GM18870 (cell line): ENCODE results near the gene SCN2B.

Experiments
- ATAC-seq: cut with Tn5 transposase; IDR thresholded peaks from one replicate; pipeline ENCODE4 v1.9.1; 2021; ENCODE audit warnings: moderate library complexity; ENCODE audit not compliant: unreplicated experiment

Gene SCN2B, protein sequence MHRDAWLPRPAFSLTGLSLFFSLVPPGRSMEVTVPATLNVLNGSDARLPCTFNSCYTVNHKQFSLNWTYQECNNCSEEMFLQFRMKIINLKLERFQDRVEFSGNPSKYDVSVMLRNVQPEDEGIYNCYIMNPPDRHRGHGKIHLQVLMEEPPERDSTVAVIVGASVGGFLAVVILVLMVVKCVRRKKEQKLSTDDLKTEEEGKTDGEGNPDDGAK

DNA sequence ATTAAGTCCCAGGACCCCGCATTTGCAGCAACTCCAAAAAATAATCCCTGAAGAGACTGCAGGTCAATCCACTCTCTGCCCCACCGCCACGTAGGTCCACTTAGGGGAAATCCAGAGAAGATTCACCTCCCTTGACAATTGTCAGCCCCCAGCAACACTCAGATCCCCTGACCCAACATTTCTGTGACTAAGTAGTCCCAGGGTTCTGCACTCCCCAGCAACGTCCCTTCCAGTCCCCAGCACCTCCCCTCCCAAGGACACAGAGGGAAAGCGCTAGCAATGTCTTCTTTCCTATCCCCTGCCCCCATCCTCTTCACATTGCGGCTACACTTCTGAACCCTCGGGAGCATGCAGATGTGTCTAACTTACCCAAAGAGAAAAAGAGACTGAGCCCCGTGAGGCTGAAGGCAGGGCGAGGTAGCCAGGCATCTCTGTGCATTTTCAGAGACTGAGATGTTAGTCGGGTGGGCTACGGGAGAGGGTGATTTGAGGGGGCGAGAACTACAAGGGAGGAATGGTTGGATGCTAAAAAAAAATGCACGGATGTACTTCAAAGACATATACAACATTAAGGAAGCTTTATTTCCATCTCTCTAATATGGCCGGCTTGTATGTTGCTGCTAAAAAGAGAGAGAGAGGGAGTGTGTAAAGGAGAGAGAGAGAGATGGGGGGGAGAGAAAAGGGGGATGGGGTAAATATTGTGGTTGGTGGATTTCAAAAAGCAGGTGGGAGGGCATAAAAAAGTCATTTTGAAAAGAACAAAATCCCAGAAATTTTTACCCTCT is at the start of gene SCN2B:
SCN2B (minus strand) TSS at position 647 of the 785 bp plus-strand sequence; CDS start at position 439, 208 bp downstream.
- ATAC-seq = no peak

DNA sequence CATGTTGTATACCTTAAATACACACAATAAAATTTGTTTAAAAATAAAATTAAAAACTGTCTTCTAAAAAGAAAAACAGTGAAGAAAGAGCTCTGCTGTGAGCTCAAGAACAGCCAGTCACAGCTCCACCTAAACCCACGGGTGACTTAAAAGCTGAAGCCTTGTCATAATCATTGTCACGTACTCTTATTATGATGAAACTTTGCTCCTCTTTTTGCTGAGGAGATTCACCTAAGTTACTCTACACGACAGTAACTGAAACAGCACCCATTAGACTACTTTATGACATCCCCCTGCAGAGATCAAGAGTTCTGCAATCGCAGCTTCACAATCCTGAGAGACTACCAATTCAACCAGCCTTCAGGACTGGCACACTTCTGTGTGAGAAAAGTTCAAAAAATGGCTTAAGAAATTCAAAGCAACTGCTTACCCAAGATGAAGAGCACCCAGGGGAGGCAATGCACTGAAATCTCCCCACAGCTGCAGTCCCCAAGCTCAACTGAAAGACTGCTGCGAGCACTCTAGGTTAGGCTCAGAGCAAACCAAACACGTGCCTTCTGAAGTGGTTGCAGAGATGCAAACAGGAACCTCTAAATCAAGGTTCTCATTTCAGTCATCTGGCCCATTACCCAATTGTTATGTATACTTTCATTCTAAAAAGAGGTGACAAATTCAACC is 48.2 kb upstream of the SCN2B start, which contains the start of gene JAML:
JAML (minus strand) TSS at position 501 of the 678 bp plus-strand sequence. CDS start 10,145 bp downstream, outside the sequence.
- no peak for ATAC-seq

DNA sequence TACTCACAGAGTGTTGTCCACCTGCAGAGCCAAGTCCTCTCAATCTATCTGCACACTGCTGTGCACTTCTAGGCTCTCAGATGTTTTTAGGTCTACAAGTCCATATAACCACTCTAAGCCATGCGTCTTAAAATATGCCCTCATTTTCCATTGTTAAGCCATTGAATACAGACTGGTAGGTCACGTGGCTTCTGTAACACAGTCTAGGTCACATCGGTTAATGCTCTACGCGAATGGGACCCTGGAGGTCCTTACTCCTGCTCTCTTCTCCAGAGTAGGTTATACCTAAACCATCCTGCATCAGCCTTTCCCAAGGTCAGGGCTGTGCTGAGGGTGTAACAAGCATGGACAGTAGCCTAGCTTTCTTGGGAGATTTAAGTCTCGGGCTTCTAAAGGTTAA is 47.6 kb upstream of the SCN2B start:
- no peak for ATAC-seq

DNA sequence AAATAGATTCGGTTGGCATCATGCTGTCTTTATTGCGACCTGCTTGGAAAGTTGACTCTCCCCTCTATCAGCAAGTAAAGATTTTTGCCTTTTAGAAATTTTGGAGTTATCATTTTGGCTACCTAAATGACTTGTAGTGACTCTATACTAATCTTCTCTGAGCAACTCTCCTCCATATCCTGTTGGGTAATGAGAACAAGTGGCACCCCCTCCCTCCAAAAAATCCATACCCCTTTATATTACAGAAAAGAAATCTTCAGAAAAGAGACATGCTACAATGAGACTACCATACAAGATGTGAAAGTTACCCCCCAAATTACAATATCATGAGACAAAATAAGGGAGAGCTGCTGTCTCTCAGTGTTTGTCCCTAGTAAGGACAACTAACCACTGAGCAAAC is 47.1 kb upstream of the SCN2B start:
- no peak for ATAC-seq

DNA sequence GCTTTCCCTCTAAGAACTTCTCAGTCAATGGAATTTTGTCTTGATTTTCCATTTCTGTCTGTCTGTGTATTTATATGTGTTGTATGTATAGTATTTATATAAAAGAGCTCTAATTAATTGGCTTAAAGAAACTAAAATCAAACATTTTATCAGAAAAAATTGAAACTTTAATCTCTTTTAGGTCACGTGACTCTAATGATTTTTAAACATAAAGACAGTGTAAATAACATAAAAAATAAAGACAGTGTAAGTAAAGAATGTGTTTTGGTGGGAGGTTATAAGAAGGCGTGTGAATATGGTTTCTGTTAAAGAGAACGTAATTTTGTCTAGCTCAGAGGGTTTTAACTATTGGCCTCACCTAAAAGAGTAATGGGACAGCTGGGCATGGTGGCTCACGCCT is 46.0 kb upstream of the SCN2B start:
- ATAC-seq = no peak

DNA sequence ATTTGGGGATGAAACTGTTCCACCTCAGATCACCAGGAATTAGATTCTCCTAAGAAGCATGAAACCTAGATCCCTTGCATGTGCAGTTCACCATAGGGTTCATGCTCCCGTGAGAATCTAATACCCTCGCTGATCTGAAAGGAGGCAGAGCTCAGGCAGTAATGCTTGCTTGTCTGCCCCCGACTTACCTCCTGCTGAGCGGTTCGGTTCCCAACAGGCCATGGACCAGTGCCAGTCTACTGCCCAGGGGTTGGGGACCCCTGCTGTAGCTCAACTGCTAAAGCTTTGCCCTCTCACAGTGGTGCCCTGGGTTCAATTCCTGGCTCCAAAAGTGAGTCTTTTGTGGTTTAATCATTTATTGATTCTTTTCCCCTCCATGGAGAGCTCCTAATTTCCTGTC is 45.0 kb upstream of the SCN2B start:
- no peak for ATAC-seq

DNA sequence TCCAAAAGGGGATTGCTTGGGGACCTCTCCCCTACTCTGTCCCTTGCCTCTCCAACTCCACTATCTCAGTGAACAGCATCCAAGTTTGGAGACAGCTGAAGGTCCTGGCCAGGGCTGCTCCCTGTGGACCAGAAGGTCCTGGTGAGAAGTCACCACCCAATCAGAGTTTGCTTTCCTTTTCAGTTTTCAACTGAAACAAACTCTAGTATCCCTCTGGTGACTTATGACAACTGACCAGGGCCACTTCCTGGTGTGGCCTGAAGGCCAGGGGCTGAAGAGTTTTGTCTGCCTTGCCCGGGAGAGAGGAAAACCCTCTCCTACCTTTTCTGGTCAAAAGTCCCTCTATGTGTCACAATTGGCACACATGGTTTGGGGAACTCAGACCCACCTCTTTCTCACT is 43.3 kb upstream of the SCN2B start:
- ATAC-seq = no peak

DNA sequence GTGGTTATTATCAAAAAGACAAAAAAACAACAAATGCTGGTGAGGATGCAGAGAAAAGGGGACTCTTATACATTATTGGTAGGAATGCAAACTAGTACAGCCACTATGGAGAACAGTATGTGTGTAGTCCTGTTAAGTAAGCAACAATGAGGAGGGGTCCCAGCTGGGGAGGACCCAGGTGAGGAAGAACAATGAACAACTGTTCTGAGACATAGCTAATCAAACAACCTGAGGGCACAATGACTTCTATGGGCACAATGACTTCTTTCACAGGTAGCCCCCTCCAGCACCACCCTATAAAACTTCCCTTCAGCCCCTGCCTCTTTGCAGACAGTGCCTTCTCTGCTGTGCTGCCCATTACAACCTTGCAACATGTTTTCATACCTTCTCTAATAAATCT is 42.8 kb upstream of the SCN2B start:
- ATAC-seq = no peak

DNA sequence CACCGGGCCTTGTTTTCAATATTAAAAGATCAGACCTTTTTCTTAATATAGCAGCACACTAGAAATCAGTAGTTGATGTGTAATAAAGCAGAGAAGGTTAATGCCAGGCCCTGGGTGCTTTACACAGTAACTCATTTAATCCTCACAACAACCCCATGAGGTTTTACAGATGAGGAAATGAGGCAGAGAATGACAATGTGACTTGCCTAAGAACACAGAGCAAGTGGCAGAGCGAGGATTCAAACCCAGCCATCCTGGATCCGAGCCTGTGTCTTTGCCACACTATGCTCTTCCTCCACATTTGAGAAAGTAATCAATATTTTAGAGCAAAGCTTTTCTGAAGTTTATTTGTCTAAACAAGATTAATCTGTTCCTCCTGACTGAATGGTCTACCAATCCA is 41.1 kb upstream of the SCN2B start:
- no peak for ATAC-seq

DNA sequence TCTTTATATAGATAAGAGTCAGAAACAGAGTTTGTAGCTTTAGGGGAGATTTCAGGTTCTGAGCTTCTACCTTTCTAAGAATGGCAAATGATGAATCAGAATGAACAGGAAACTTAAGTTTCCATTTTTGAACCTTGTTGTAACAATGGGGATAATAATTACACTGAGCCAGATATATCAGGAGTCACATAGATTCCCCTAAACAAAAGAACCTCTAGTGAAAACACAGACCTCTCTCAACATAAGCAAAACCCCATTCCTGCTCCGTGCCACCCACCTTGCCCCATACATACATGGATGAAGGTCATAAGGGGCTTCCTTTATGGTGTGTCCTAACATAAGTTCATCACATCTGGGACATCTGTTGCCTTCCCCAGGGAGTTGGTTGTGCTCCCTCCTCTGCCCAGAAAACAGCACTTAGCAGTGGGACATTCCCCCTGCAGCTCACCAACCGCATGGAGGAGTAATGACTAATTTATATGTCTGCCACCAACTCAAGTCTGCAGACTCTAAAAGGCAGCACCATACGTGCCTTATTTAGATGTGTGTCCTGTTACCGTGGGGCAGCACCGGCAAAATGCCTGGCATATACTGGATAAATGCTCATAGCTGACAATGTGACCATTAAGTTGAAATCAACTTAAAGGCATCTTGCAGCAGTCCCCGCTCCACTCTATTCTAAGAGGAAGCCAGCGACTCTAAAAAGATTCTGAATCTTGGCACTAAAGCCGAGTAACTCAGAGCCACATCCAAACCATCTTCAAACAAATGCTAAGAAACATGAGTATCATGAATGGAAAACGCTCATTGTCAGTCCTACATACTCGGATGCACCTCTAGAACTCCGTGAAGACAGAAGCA is 40.4 kb upstream of the SCN2B start:
- ATAC-seq = no peak

DNA sequence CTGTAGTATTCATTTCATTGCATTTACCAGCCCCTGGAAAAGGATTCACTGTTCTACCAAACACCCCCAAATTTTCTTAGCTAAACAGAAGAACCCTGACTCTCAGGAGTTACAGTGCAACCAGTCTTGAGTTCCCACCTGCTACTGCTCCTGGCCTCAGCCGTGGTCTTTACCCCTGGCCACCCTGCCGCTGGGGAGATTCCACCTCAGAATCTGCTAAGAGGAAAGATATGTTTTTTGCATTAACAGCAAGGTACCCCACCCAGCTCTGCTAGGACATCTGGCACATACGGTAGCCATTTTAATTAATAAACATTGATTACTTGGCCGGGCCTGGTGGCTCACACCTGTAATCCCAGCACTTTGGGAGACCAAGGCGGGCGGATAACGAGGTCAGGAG is 39.3 kb upstream of the SCN2B start:
- no peak for ATAC-seq

DNA sequence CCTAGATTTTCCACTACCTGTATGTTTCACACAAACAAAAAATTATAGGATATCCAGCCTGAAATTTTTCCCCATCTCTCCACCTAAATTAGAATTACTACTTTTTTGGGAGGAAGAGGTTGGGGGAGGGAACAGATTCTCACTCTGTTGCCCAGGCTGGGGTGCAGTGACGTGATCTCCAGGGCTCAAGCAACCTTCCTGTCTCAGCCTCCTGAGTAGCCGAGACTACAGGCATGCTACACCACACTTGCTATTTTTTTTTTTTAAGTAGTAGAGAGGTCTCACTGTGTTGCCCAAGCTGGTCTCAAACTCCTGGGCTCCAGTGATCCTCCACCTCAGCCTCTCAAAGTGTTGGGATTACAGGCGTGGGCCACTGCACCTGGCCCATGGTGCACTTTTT is 38.8 kb upstream of the SCN2B start:
- ATAC-seq = no peak

DNA sequence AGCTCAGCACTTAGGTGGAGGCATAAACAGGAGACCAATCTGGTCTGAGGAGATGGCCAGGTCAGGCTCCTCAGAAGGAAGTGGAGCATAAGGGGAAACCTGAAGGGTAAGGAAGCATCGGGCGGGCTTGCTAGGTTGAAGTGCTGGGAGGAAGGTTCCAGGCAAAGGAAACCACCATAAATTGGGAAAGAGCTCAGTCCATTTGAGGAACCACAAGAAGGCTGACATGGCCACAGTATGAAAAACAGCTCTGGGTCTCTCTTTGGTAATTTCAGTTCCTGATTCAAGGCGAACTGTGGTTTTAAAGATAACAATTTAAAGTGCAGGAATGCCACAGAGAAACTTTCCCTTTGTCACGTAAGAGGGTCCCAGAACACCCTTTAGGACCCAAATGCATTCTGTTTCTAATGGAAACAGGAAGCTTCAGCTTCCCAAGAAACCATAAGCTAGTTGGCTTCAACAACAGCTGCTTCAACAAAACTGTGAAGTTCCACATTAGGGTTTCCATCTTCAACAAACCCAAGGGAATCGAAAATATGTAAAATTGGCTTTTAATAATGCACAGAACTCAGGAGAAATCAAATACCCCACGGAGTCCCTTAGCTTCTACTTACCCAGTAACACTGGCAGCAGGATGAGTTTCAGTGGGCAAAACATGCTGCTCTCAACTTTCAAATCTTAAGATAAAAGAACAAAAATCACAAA is 37.9 kb upstream of the SCN2B start:
- no peak for ATAC-seq

DNA sequence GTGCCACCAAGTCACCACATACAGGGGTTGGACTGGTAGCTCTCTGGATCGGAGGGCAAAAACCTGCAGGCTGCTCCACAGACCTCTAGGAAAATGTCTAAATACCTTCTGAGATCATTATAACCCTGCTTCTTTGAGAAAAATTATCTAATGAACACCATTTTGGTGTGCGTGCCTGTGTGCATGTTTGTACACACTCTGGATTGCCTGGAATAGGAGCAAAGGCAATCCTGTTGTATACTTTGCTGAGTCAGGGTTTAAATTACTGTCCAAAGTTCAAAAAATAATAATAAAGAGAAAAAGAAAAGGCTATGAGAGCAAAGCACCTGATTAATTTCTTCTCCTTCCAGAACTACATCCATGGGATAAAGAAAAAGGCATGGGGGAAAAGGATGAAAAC is 37.3 kb upstream of the SCN2B start:
- ATAC-seq = no peak

DNA sequence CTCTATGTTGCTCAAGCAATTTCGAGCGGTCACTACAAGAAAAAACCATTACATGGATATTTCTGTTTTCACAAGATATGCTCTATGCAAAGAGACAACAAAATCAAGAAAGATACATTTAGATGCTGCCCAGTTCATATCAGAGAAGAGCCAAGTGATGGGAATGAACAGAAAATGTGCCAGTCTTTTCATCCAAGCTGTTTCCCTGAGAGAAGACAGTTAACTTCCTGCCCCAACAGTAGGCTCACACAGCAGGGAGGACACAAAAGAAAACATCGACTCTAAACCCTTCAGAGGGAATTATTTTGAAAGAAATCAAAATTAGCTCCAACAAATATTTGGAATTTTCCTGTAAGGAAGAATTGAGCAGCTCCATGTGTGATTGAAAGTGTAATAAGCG is 36.8 kb upstream of the SCN2B start:
- no peak for ATAC-seq

DNA sequence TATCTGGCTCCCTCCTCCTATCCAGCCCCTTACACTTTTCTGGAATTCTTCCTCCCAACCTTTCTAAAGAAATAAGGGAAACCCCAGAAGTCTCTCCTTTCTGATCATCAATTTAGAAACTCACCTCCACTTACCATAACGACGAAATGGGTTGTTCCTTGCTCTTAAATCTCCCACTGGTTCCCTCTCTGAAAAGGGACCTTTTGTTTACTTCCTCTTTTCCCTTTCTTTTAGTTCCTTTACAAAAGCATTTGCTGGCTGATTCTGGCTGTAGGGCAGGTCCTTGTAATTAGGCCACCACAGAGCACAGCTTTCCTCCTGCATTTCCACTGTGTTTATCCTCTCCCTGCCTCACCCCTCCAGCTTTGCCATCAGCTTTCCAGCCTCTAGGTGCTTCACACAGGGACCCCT is 36.3 kb upstream of the SCN2B start:
- ATAC-seq = no peak

DNA sequence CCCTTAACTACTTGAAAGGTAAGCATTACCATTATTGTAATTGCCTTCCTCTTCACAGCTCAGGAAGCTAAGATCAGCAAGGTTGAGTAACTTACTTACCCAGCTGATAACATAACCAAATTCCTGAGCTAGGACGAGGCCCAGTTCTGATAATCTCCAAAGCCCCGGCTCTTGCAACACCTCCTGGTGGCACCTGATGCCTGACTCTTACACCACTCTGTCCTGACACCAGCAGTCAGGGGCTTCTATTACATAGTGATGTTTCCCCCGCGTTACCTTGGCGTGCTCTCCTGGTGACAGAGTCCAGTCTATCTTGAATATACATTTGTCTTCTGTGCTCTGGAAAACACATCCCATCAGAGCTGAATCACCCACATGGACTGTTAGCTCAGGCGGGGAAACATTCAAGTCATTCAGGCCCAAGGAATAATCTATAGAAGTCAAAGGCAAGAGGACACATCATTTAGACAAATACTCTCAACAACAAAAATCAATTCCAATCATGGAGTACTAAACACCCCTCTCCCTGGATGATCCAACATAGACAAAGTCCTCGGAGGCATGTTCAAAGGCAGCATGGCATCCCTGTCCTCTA is 35.8 kb upstream of the SCN2B start:
- no peak for ATAC-seq

DNA sequence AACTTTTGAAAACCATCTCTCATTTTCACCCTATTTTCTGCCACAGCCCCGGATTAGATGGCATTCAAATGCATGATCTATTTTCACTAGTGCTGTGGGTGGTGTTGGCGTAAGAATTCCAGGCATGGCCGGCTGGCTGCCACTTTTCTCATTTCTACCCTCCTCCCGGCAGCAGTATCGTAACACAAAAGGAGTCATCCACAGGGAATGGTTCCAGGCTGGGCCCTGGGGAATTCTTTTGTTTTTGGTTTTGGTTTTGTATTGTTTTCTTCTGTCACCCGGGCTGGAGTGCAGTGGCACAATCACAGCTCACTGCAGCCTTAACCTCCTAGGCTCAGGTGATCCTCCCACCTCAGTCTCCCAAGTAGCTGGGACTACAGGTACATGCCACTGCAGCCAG is 34.6 kb upstream of the SCN2B start:
- no peak for ATAC-seq

DNA sequence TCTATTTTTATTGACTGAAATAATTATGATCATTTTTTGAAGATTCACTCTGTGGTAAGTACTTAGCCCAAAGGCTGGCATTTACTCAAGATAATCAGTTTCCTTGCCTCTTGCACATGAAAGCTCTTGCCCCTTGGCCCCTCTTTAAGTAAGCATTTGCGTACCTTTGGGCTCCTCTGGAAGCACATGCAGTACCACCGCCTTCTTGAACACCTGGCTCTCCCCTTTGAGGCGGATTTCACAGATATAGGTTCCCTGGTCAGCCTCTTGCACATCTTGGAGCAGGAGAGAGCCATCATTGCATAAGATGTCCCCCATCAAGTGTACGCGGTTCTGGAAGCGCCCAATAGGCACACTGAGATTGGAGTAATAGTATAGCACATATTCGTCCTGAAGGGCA is 33.9 kb upstream of the SCN2B start:
- no peak for ATAC-seq

DNA sequence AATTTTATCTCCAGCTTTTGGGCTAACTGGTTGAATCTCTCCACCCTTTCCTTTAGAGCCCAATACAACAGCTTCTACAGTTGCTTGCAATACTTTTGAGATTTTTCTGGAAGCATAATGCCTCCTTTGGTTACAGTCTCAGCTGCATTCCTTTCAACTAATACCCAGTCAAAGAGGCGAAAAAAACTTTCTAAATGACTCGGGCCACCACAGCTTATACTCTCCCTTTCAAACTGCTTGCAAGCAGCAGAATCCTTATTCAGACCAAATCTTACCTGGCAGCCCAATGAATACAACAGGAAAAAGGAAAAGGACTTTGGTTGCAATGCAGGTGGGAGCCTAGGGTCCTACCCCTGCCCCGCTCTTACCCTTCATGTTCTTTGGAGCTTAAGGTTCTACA is 32.6 kb upstream of the SCN2B start:
- ATAC-seq = no peak
